ENCODE results near the gene FAM83F.

- TF ChIP-seq CTCF (IDR thresholded peaks at IDR 0.05; ENCODE audit: low read depth, low read length) (no peak), EZH2phosphoT487 (IDR thresholded peaks at IDR 0.05; ENCODE audit: low read depth) (no peak)
These were observed 3.4 kb downstream of the FAM83F start for GRCh38 chr22:39997939-39998726.

Measured in OCI-LY3 (cell line).